ENCODE results near the gene TRIM3.

The TRIM3 gene

DNA sequence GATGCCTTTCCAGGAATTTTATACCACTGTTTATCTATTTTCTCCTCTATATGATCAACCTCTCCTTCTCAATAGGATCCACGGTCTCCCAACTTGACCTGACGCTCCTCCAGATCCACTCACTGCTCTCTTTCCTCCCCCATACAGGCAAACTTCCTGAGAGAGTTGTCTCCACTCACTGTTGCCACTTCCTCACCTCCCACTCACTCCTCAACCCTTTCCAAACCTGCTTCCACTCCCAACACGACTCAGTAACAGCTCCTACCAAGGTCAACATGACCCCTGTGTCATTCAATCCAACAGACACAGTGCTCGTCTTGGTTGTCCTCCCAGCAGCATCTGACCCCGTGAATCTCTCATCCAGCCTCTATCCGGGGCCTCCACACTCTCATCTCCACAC is 57.9 kb downstream of the TRIM3 start:
- H3K4me3 ChIP-seq (ENCODE audit: low read depth, low read length): no peak overlapping the region
- POLR2A ChIA-PET: no interaction called here
- CTCF ChIA-PET: interaction anchor here (12.9 kb wide), 1 partner anchor 25 kb away, joined by 154 read pairs; the partner anchor contains the start of gene HPX
- TF ChIP-seq, protein P1, sequence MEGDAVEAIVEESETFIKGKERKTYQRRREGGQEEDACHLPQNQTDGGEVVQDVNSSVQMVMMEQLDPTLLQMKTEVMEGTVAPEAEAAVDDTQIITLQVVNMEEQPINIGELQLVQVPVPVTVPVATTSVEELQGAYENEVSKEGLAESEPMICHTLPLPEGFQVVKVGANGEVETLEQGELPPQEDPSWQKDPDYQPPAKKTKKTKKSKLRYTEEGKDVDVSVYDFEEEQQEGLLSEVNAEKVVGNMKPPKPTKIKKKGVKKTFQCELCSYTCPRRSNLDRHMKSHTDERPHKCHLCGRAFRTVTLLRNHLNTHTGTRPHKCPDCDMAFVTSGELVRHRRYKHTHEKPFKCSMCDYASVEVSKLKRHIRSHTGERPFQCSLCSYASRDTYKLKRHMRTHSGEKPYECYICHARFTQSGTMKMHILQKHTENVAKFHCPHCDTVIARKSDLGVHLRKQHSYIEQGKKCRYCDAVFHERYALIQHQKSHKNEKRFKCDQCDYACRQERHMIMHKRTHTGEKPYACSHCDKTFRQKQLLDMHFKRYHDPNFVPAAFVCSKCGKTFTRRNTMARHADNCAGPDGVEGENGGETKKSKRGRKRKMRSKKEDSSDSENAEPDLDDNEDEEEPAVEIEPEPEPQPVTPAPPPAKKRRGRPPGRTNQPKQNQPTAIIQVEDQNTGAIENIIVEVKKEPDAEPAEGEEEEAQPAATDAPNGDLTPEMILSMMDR (IDR thresholded peaks at IDR 0.05; ENCODE audit: insufficient read depth, low read length, missing control alignments): no peak
- no peak for DNase-seq (ENCODE audit: low read depth, low spot score)

DNA sequence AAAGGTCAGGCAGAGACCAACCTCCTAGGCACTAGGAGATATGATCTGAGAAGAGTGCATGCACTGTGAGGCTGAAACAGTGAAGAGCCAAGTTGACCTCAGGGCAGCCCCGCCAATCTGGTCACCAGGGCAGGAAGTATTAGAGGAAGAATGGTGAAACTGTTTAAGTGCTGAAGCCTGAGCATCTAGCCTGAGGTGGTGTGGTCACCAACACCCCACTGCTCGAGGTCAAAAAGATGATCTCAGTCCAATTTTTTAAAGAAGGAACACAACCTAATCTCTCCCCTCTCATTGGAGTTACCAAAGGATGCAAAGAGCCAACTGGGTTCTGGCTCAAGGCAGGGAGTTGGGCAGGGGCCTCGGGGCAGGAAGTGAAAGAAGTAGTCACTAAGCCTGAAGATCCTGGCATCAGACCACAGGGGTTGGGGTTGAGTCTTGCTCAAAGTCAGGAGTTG is 58.8 kb downstream of the TRIM3 start:
- no peak for DNase-seq (ENCODE audit: low read depth, low spot score)
- CTCF ChIA-PET: interaction anchor here (1.6 to 2.2 kb wide), 2 partner anchors 27 to 36 kb away, joined by 6 to 18 read pairs; partner anchors contain the start of gene HPX

DNA sequence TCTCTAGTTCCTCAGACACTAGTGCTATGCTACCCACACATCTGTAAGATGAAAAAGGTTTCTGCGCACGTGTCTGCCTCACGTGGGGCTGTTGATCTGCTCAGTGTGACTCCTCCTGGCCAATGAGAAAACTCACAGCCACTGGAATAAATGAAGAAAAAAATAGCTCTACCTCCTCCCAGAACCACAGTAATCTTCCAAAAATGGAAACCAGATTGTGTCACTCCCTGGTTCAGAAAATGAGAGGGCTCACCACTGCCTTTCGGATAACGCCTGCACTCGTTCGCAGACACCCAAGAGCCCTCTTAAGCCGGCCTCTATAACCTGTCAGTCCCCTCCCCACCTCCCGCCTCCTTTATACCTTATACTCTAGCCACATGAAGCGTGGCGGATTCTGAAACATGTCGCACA is 59.9 kb downstream of the TRIM3 start:
- POLR2A ChIA-PET: interaction anchor here (1.6 kb wide), 1 partner anchor 11 kb away, joined by 5 read pairs; no protein-coding TSS in a partner anchor
- TF ChIP-seq, protein P1 (IDR thresholded peaks at IDR 0.05; ENCODE audit: insufficient read depth, low read length, missing control alignments): no peak
- no peak for DNase-seq (ENCODE audit: low read depth, low spot score)
- CTCF ChIA-PET: interaction anchor here (0.9 to 2.2 kb wide), 4 partner anchors 24 to 51 kb away, joined by 3 to 18 read pairs (median 4); partner anchors contain the start of gene HPX
- no peak overlapping the region for H3K4me3 ChIP-seq (ENCODE audit: low read depth, low read length)

More for the DNA sequence above, 58.8 kb downstream of the TRIM3 start:
- H3K4me3 ChIP-seq (ENCODE audit: low read depth, low read length): no peak overlapping the region
- POLR2A ChIA-PET: no interaction called here
- TF ChIP-seq, protein P1 (IDR thresholded peaks at IDR 0.05; ENCODE audit: insufficient read depth, low read length, missing control alignments): no peak

DNA sequence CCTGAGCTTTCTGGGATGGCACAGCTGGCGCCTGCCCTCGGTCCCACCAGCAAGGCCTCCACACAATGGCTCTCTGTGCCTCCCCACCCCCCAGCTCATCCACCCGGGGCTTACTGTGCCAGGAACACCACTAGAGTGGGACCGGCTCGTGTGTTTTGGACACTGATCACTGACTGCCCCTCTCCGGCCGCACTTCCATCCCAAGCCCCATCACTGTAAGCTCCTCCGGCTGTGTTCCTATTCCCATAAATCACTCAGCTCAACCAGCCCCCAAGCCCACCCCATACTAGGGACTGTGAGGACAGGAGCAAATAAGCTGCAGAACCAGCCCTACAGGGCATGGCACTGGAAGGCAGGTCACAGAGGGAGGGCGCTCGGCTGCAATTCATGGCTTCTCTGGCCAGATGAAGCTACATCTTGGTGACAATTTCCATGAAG is 62.1 kb downstream of the TRIM3 start:
- DNase-seq (ENCODE audit: low read depth, low spot score): no peak
- ChIA-PET CTCF (interaction anchor here (1.1 to 4.2 kb wide), 4 partner anchors 9 to 32 kb away, joined by 3 to 17 read pairs (median 4); no protein-coding TSS in a partner anchor), POLR2A (no interaction called here)
- H3K4me3 ChIP-seq (ENCODE audit: low read depth, low read length): no peak overlapping the region
- TF ChIP-seq, protein P1 (IDR thresholded peaks at IDR 0.05; ENCODE audit: insufficient read depth, low read length, missing control alignments): no peak

DNA sequence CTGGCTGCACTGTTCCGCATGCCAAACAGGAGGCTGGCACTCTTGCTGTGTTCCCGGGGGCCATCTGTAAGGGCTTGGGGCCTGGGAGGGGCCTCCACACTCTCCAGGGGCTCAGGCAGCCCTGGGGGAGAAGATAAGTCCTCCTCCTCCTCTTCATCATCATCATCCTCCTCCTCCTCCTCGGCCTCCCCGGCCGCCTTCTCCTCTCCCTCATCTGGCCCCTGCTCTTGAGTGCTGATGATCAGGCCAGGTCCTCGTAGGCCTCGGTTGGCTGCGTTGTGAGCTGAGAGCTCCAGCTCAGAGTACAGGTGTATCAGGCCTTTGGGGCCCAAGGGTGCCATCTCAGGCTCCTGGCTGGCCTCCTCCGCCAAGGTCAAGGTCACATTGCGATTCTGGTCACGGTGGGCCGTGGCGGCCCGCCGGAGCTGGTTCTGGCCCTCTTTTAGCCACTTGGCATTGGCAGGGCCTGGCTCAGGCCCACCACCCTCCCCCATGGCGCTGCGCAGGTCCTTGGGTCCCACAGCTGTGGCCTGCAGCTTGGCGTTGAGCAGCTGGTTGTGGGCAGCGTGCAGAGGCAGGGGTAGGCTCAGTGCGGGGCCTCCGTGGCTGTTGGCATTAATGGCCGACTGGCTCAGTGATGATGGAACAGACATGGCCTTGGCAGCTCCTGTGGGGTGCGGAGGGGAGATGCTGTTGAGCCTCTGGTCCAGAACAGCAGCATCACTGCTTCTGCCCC is 62.9 kb downstream of the TRIM3 start:
- no peak for DNase-seq (ENCODE audit: low read depth, low spot score)
- CTCF ChIA-PET: interaction anchor here (1.0 to 4.2 kb wide), 7 partner anchors 8 to 33 kb away, joined by 3 to 17 read pairs (median 4); partner anchors contain the start of gene HPX
- no peak overlapping the region for H3K4me3 ChIP-seq (ENCODE audit: low read depth, low read length)
- TF ChIP-seq, protein P1 (IDR thresholded peaks at IDR 0.05; ENCODE audit: insufficient read depth, low read length, missing control alignments): no peak
- POLR2A ChIA-PET: no interaction called here

DNA sequence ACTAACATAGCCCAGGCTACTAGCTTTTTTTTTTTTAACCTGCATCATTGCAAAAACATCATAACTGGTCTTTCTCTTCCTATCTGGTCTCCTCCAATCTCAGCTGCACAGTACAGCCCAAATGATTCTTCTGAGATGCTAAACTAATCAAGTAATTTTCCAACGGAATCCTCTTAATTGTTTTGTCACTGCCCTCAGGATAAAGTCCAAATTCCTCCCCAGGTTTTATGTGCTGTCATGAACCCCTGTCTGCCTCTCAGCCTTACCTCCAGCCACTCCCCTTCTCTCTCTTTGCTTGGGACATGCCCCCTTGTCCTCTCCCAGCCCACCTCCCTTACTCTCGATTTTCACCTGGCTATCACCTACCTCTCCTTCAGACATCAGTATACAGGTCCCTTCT is 67.4 kb downstream of the TRIM3 start:
- no peak for DNase-seq (ENCODE audit: low read depth, low spot score)
- POLR2A ChIA-PET: no interaction called here

More for the DNA sequence above, 67.4 kb downstream of the TRIM3 start:
- CTCF ChIA-PET: interaction anchor here (1.2 to 2.8 kb wide), 3 partner anchors 27 to 99 kb away, joined by 6 to 19 read pairs (median 6); no protein-coding TSS in a partner anchor
- H3K4me3 ChIP-seq (ENCODE audit: low read depth, low read length): no peak overlapping the region
- TF ChIP-seq, protein P1 (IDR thresholded peaks at IDR 0.05; ENCODE audit: insufficient read depth, low read length, missing control alignments): no peak

Measured in AG04449 (cell line).